CD14-positive monocyte (primary cell): ENCODE measurements around the gene FAM9C. TPM values are rescaled to one million over a fixed set of nuclear protein-coding genes. Genes with fewer than 3 reads are reported as not detected.
A peak's percentile ranks its signal among the peaks of the same experiment; 100 is the strongest.

Source experiments
- DNase-seq, 3 donors: peaks; one replicate each; pipeline ENCODE4 v3.0.0-alpha.2; 2011 to 2022
- H2AFZ ChIP-seq: 2 replicates; pipeline ENCODE4 v1.6.0; 2012; ENCODE audit warnings: mild to moderate bottlenecking, low read depth, low read length, inconsistent platforms; ENCODE audit not compliant: insufficient read depth, poor library complexity, severe bottlenecking
- H3K27ac ChIP-seq, 2 donors: 1 replicate in 1 of 2; 2 replicates in 1 of 2; pipeline ENCODE4 v1.5.1; 2012 to 2013; ENCODE audit warnings: low read length in 2 of 2, control low read depth in 1 of 2, inconsistent platforms in 1 of 2, low read depth in 1 of 2, mild to moderate bottlenecking in 1 of 2
- H3K27me3 ChIP-seq, 2 donors: one replicate each; pipeline versions ENCODE4 v1.6.0 to v1.6.1; 2011 to 2013; ENCODE audit warnings: low read length in 2 of 2; ENCODE audit not compliant: control insufficient read depth in 2 of 2, insufficient read depth in 2 of 2
- H3K36me3 ChIP-seq, 2 donors: replicated peaks in 1 of 2; 1 replicate in 1 of 2; 2 replicates in 1 of 2; pipeline versions ENCODE4 v1.5.1 to v1.6.1; 2012 to 2013; ENCODE audit warnings: low read length in 2 of 2, control low read depth in 1 of 2, inconsistent platforms in 1 of 2, mild to moderate bottlenecking in 1 of 2; ENCODE audit not compliant: insufficient read depth in 2 of 2, control insufficient read depth in 1 of 2
- H3K4me1 ChIP-seq, 2 donors: 1 replicate in 1 of 2; 2 replicates in 1 of 2; pipeline versions ENCODE4 v1.5.1 to v1.6.1; 2012 to 2013; ENCODE audit warnings: low read length in 2 of 2, control low read depth in 1 of 2, inconsistent platforms in 1 of 2, mild to moderate bottlenecking in 1 of 2, moderate library complexity in 1 of 2; ENCODE audit not compliant: insufficient read depth in 2 of 2, control insufficient read depth in 1 of 2
- H3K4me2 ChIP-seq: replicated peaks from 2 replicates; pipeline ENCODE3; 2012; ENCODE audit warnings: low read length, moderate library complexity, mild to moderate bottlenecking; ENCODE audit not compliant: poor library complexity, severe bottlenecking; ENCODE audit errors: extremely low read depth
- H3K4me3 ChIP-seq, 3 experiments: fragments of 200-600 bp in 1 of 3; sonication (generic) in 1 of 3; replicated peaks in 1 of 3; 1 replicate in 2 of 3; 2 replicates in 1 of 3; pipeline ENCODE4 v1.5.1; 2011 to 2013; ENCODE audit warnings: low read length in 3 of 3, mild to moderate bottlenecking in 3 of 3, control low read depth in 2 of 3, low read depth in 2 of 3, inconsistent platforms in 1 of 3, moderate library complexity in 1 of 3
- H3K79me2 ChIP-seq: 2 replicates; pipeline ENCODE4 v1.6.0; 2012; ENCODE audit warnings: mild to moderate bottlenecking, control low read depth, inconsistent platforms, low read length, moderate library complexity; ENCODE audit not compliant: insufficient read depth
- H3K9ac ChIP-seq: 2 replicates; pipeline ENCODE4 v1.6.0; 2017; ENCODE audit warnings: low read length, mild to moderate bottlenecking; ENCODE audit not compliant: insufficient read depth, poor library complexity, severe bottlenecking
- H3K9me3 ChIP-seq, 2 donors: replicated peaks in 1 of 2; 1 replicate in 1 of 2; 2 replicates in 1 of 2; pipeline versions ENCODE4 v1.5.1 to v1.6.1; 2012 to 2013; ENCODE audit warnings: low read length in 2 of 2, control low read depth in 1 of 2; ENCODE audit not compliant: control insufficient read depth in 1 of 2, insufficient read depth in 1 of 2
- H4K20me1 ChIP-seq: 2 replicates; pipeline ENCODE4 v1.6.0; 2012; ENCODE audit warnings: mild to moderate bottlenecking, low read length, control low read depth, moderate library complexity; ENCODE audit not compliant: insufficient read depth
- H3K27ac Mint-ChIP-seq, 7 donors: one replicate each; pipeline ENCODE4 v1.8.0; 2020; ENCODE audit warnings: mild to moderate bottlenecking in 7 of 7, mixed read lengths in 7 of 7, moderate library complexity in 6 of 7, inconsistent platforms in 2 of 7
- H3K27me3 Mint-ChIP-seq, 3 donors: one replicate each; pipeline ENCODE4 v1.8.0; 2021 to 2022; ENCODE audit warnings: low read depth in 3 of 3, mild to moderate bottlenecking in 3 of 3, mixed read lengths in 3 of 3, moderate library complexity in 3 of 3, inconsistent platforms in 1 of 3
- H3K36me3 Mint-ChIP-seq, 2 donors: one replicate each; pipeline ENCODE4 v1.8.0; 2020; ENCODE audit warnings: mixed read lengths in 2 of 2, inconsistent platforms in 1 of 2, mild to moderate bottlenecking in 1 of 2
- H3K4me1 Mint-ChIP-seq: one replicate; pipeline ENCODE4 v1.8.0; 2020; ENCODE audit warnings: mild to moderate bottlenecking, mixed read lengths
- H3K4me3 Mint-ChIP-seq, 2 donors: one replicate each; pipeline ENCODE4 v1.8.0; 2020; ENCODE audit warnings: mild to moderate bottlenecking in 2 of 2, mixed read lengths in 2 of 2, moderate library complexity in 1 of 2
- H3K9me3 Mint-ChIP-seq, 7 donors: one replicate each; pipeline ENCODE4 v1.8.0; 2020 to 2022; ENCODE audit warnings: mixed read lengths in 7 of 7, mild to moderate bottlenecking in 6 of 7, moderate library complexity in 6 of 7, inconsistent platforms in 2 of 7
- CTCF ChIP-seq: fragments of 200-600 bp; IDR thresholded peaks from one replicate; pipeline ENCODE4 v1.8.0; 2022; ENCODE audit warnings: antibody characterized with exemption, mild to moderate bottlenecking
- whole genome bisulfite sequencing: methylation state at CpG from one replicate; pipeline ENCODE4 v1.1.5; 2013; ENCODE audit warnings: missing lambda C conversion rate; ENCODE audit not compliant: insufficient coverage; 5-methylcytosine and 5-hydroxymethylcytosine counted together
- intact Hi-C, 2 donors: fragments of 100-400 bp; cut with micrococcal nuclease; formaldehyde crosslinking; loops; one replicate each; pipeline versions ENCODE4 v1.15.0 to v1.15.1; 2023
- polyA plus RNA-seq, 3 donors: library from polyadenylated mRNA; depleted of rRNA in 1 of 3; unstranded in 2 of 3; stranded (reverse) in 1 of 3; fragments of 300-500 nt in 2 of 3; fragments of >200 nt in 1 of 3; fragmentation: Illumina TruSeq in 2 of 3; gene quantifications; 1 replicate in 2 of 3; 2 replicates in 1 of 3; pipeline ENCODE4 v1.2.3, GENCODE V29; 2012 to 2021

Gene FAM9C
- polyA plus RNA-seq, 3 donors = not detected

- Histone ChIP-seq H3K9ac (no peak overlapping the region), H3K4me1 (peaks cover 94 to 98% of the 10 kb centered on the region in 2 donors), H2AFZ (no peak overlapping the region), H3K4me2 (peak overlapping the region; percentile 42), H3K36me3 (no peaks in the 10 kb centered on the region), H3K27ac (peak overlapping the region in 1 of 2 donors; percentile 95), H4K20me1 (no peaks in the 10 kb centered on the region), H3K79me2 (peaks cover 28% of the 10 kb centered on the region), H3K9me3 (no peaks in the 10 kb centered on the region), H3K27me3 (peaks cover 0 to 6% of the 10 kb centered on the region in 2 donors), H3K4me3 (peak overlapping the region in 1 of 3 experiments; percentile 31)
- Mint-ChIP-seq H3K9me3 (peaks cover 0 to 10% (median 4%) of the 10 kb centered on the region in 7 donors), H3K27ac (peak overlapping the region; percentile 93 to 98 (median 98)), H3K4me1 (peaks cover 88% of the 10 kb centered on the region), H3K27me3 (peaks cover 0 to 20% (median 0%) of the 10 kb centered on the region in 3 donors), H3K36me3 (peaks cover 0 to 7% of the 10 kb centered on the region in 2 donors), H3K4me3 (no peak overlapping the region)
- intact Hi-C loops = loop anchor here in 1 of 2 donors (10.0 kb wide), 1 partner anchor 81 kb away; no protein-coding TSS in a partner anchor
- no peak for DNase-seq
- WGBS = no CpG with 5 or more reads among the region's 2 CpGs
- TF ChIP-seq CTCF = no peak
Observed at GRCh38 chrX:13086076-13086475, 41.7 kb upstream of the FAM9C start.

- Histone ChIP-seq H3K79me2 (peaks cover 28% of the 10 kb centered on the region), H3K9me3 (no peaks in the 10 kb centered on the region), H3K27me3 (peaks cover 0 to 3% of the 10 kb centered on the region in 2 donors), H4K20me1 (no peaks in the 10 kb centered on the region), H2AFZ (no peak overlapping the region), H3K4me1 (peaks cover 93 to 98% of the 10 kb centered on the region in 2 donors), H3K36me3 (no peaks in the 10 kb centered on the region), H3K4me2 (peak overlapping the region; percentile 42), H3K4me3 (peak overlapping the region in 1 of 3 experiments; percentile 31), H3K27ac (peak overlapping the region; percentile 71 to 95), H3K9ac (no peak overlapping the region)
- Mint-ChIP-seq H3K27ac (peak overlapping the region; percentile 63 to 98 (median 96)), H3K9me3 (peaks cover 0 to 10% (median 5%) of the 10 kb centered on the region in 7 donors), H3K4me3 (no peak overlapping the region), H3K36me3 (peaks cover 3 to 10% of the 10 kb centered on the region in 2 donors), H3K27me3 (peaks cover 0 to 16% (median 0%) of the 10 kb centered on the region in 3 donors), H3K4me1 (peaks cover 88% of the 10 kb centered on the region)
- TF ChIP-seq CTCF = no peak
- intact Hi-C loops = loop anchor here in 1 of 2 donors (10.0 kb wide), 1 partner anchor 81 kb away; no protein-coding TSS in a partner anchor
- WGBS = no CpG with 5 or more reads among the region's 5 CpGs
- no peak for DNase-seq
Observed at GRCh38 chrX:13085526-13085925, 41.1 kb upstream of the FAM9C start.
